Sigmoid colon (tissue), 7 donors: ENCODE measurements around the gene TIAM1. TPM values are rescaled to one million over a fixed set of nuclear protein-coding genes. Genes with fewer than 3 reads are reported as not detected.
"Not testable (repeated sequence)": the region's sequence is repeated elsewhere in the genome, so short reads cannot be mapped to it uniquely, and the experiment has no call there.

Source experiments
- DNase-seq: peaks from one replicate; pipeline ENCODE4 v3.0.0-alpha.2; 2019
- H3K27ac ChIP-seq, 4 donors: fragments of 200-600 bp; sonication (generic); one replicate each; pipeline ENCODE4 v1.5.1; 2016 to 2019; ENCODE audit warnings: mild to moderate bottlenecking in 1 of 4
- H3K27me3 ChIP-seq, 3 donors: fragments of 200-600 bp; sonication (generic); one replicate each; pipeline ENCODE4 v1.5.1; 2019; ENCODE audit warnings: mild to moderate bottlenecking in 1 of 3
- H3K36me3 ChIP-seq, 4 donors: fragments of 200-600 bp; sonication (generic); one replicate each; pipeline ENCODE4 v1.5.1; 2016 to 2019
- H3K4me1 ChIP-seq, 4 donors: fragments of 200-600 bp; sonication (generic); one replicate each; pipeline ENCODE4 v1.5.1; 2017 to 2019
- H3K4me3 ChIP-seq, 4 donors: fragments of 200-600 bp; sonication (generic); one replicate each; pipeline ENCODE4 v1.5.1; 2017 to 2019; ENCODE audit warnings: mild to moderate bottlenecking in 2 of 4, moderate library complexity in 1 of 4
- H3K9me3 ChIP-seq, 4 donors: fragments of 200-600 bp in 3 of 4; sonication (generic) in 3 of 4; one replicate each; pipeline versions ENCODE4 v1.5.1 to v1.6.1; 2013 to 2019
- CTCF ChIP-seq, 4 experiments: fragments of 450-650 bp in 3 of 4; fragments of 200-600 bp in 1 of 4; IDR thresholded peaks; one replicate each; pipeline ENCODE4 v1.5.1; 2016 to 2019; ENCODE audit warnings: antibody characterized with exemption in 4 of 4, mild to moderate bottlenecking in 3 of 4, moderate library complexity in 2 of 4
- EP300 ChIP-seq, 4 donors: sonication (generic); formaldehyde crosslinking; IDR thresholded peaks; one replicate each; pipeline ENCODE4 v1.6.1; 2017; ENCODE audit warnings: antibody characterized with exemption in 4 of 4
- POLR2A ChIP-seq, 2 donors: fragments of 450-650 bp; IDR thresholded peaks; one replicate each; pipeline ENCODE4 v1.6.1; 2016; ENCODE audit warnings: antibody characterized with exemption in 2 of 2, mild to moderate bottlenecking in 2 of 2, moderate library complexity in 2 of 2
- POLR2AphosphoS5 ChIP-seq, 4 donors: sonication (generic); formaldehyde crosslinking; IDR thresholded peaks; one replicate each; pipeline ENCODE4 v1.6.1; 2017; ENCODE audit warnings: antibody characterized with exemption in 4 of 4
- WGBS, 2 donors: extraction: QIAGEN DNeasy Blood & Tissue Kit; methylation state at CpG; one replicate each; pipeline ENCODE4 v1.1.7; 2013; 5-methylcytosine and 5-hydroxymethylcytosine counted together
- intact Hi-C: fragments of 100-400 bp; cut with DNase I; formaldehyde crosslinking; loops from one replicate; pipeline ENCODE4 v1.15.1; 2023
- polyA plus RNA-seq, 3 donors: library from polyadenylated mRNA; stranded (reverse); fragments of 200-250 nt; gene quantifications; one replicate each; pipeline ENCODE4 v1.2.3, GENCODE V29; 2013
- total RNA-seq, 4 donors: library from RNA; depleted of rRNA; stranded (reverse); fragments of >200 nt; gene quantifications; one replicate each; pipeline ENCODE4 v1.1.0, GENCODE V29; 2016
- donor health status: healthy with polysubstance abuse.
- donor health status: Bipolar disorder and iron deficiency.
- donor health status: healthy.

The TIAM1 gene
- total and polyA plus RNA-seq, 7 donors, result 1.2 to 20.5 (median 8.6) TPM

GRCh38 chr21:31232344-31232743 lies 111.7 kb downstream of the TIAM1 start:
- no peak for TF ChIP-seq EP300 (IDR thresholded peaks at IDR 0.05)
- TF ChIP-seq POLR2A (IDR thresholded peaks at IDR 0.05), result no peak
- no peak for TF ChIP-seq POLR2AphosphoS5 (IDR thresholded peaks at IDR 0.05)
- H3K4me3 ChIP-seq, result no peak overlapping the region
- no peak overlapping the region for H3K27ac ChIP-seq
- WGBS, 2 donors, result 92 to 94% methylated on average over 3 of the region's 3 CpGs
- H3K36me3 ChIP-seq, result no peaks in the 10 kb centered on the region
- no peaks in the 10 kb centered on the region for H3K4me1 ChIP-seq
- intact Hi-C loops, result no loop called here
- H3K27me3 ChIP-seq, result no peaks in the 10 kb centered on the region
- no peaks in the 10 kb centered on the region for H3K9me3 ChIP-seq
- no peak for DNase-seq

- TF ChIP-seq CTCF (IDR thresholded peaks at IDR 0.05) (no peak), POLR2A (IDR thresholded peaks at IDR 0.05) (no peak), EP300 (IDR thresholded peaks at IDR 0.05) (no peak), POLR2AphosphoS5 (IDR thresholded peaks at IDR 0.05) (no peak)
- 96% methylated on average over 6 of the region's 6 CpGs for WGBS, 2 donors
Observed at GRCh38 chr21:31230937-31231336, 113.1 kb downstream of the TIAM1 start.

DNA sequence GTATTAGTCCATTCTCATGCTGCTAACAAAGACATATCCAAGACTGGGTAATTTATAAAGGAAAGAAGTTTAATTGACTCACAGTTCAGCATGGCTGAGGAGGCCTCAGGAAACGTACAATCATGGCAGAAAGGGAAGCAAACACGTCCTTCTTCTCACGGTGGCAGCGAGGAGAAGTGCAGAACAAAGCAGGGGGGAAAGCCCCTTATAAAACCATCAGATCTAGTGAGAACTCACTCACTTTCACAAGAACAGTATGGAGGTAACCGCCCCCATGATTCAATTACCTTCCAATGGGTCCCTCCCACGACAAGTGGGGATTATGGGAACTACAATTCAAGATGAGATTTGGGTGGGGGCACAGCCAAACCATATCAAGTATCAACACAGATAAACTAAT lies 115.3 kb downstream of the TIAM1 start:
- intact Hi-C loops, H3K4me3 ChIP-seq, H3K27me3 ChIP-seq, H3K36me3 ChIP-seq, H3K27ac ChIP-seq, H3K9me3 ChIP-seq, H3K4me1 ChIP-seq, DNase-seq: not testable (repeated sequence)
- WGBS, 2 donors, result 64 to 82% methylated on average over 6 of the region's 6 CpGs

More at GRCh38 chr21:31230937-31231336, 113.1 kb downstream of the TIAM1 start:
- H3K4me3 ChIP-seq, result no peak overlapping the region
- H3K4me1 ChIP-seq, result no peaks in the 10 kb centered on the region
- DNase-seq, result no peak
- H3K9me3 ChIP-seq, result no peaks in the 10 kb centered on the region
- H3K27me3 ChIP-seq, result no peaks in the 10 kb centered on the region
- intact Hi-C loops, result no loop called here
- H3K27ac ChIP-seq, result no peak overlapping the region
- H3K36me3 ChIP-seq, result no peaks in the 10 kb centered on the region

DNA sequence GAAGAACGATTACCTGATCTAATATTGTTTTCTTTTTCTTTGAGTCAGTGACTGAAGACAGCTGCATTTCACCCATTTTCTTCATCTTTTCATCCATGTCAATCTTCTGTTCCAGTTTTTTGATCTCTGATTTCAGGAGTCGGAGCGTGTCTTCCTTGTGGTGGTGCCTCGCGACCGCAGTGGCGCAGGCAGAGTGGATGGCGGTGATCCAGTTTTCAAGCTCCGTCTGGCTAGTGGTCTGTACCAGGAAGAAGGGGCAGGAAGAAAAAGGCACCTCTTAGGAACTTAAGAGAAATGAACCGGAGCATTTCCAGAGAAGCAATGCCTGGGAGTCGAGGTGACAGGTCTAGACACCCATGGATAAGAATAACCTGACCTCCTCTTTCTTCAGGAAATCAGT lies 118.3 kb downstream of the TIAM1 start:
- Histone ChIP-seq H3K27me3 (no peaks in the 10 kb centered on the region), H3K27ac (no peak overlapping the region), H3K4me3 (no peak overlapping the region), H3K4me1 (no peaks in the 10 kb centered on the region), H3K9me3 (no peaks in the 10 kb centered on the region), H3K36me3 (no peaks in the 10 kb centered on the region)
- DNase-seq, result no peak
- intact Hi-C loops, result no loop called here
- no peak for TF ChIP-seq POLR2AphosphoS5 (IDR thresholded peaks at IDR 0.05)
- TF ChIP-seq CTCF (IDR thresholded peaks at IDR 0.05), result no peak
- no peak for TF ChIP-seq POLR2A (IDR thresholded peaks at IDR 0.05)
- TF ChIP-seq EP300 (IDR thresholded peaks at IDR 0.05), result no peak
- 94 to 95% methylated on average over 11 of the region's 11 CpGs for WGBS, 2 donors

GRCh38 chr21:31222142-31222541 lies 121.9 kb downstream of the TIAM1 start:
- intact Hi-C loops, result no loop called here
- 63 to 77% methylated on average over 6 of the region's 6 CpGs for WGBS, 2 donors
- DNase-seq, result no peak

More at GRCh38 chr21:31222142-31222541, 121.9 kb downstream of the TIAM1 start:
- Histone ChIP-seq H3K36me3 (no peaks in the 10 kb centered on the region), H3K9me3 (no peaks in the 10 kb centered on the region), H3K4me3 (no peak overlapping the region), H3K27ac (no peak overlapping the region), H3K4me1 (no peaks in the 10 kb centered on the region), H3K27me3 (no peaks in the 10 kb centered on the region)
- TF ChIP-seq CTCF (IDR thresholded peaks at IDR 0.05), result no peak
- no peak for TF ChIP-seq POLR2AphosphoS5 (IDR thresholded peaks at IDR 0.05)
- TF ChIP-seq POLR2A (IDR thresholded peaks at IDR 0.05), result no peak
- no peak for TF ChIP-seq EP300 (IDR thresholded peaks at IDR 0.05)
